K562 treated with DMSO at 1 percent for 48 hours (cell line): ENCODE results near the gene SELENON. TPM values are rescaled to one million over a fixed set of nuclear protein-coding genes. Genes with fewer than 3 reads are reported as not detected.

Experiments
- total RNA-seq: library from RNA; unstranded; fragments of 300-600 nt; gene quantifications from 2 replicates; pipeline ENCODE4 v1.2.3, GENCODE V29; 2022; ENCODE audit warnings: low replicate concordance; ENCODE audit errors: extremely low read depth

SELENON gene
- total RNA-seq: not detected in 2 replicates

GRCh38 chr1:25799935-25800702, at the start of gene SELENON:
SELENON (plus strand) TSS chr1:25800193; CDS start chr1:25800231, 38 bp downstream.

GRCh38 chr1:25819491-25820246, 19.7 kb downstream of the SELENON start, which contains the start of gene MTFR1L:
MTFR1L (plus strand) TSS chr1:25819954; CDS start chr1:25823105, 3,151 bp downstream.

GRCh38 chr1:25858906-25859789, 59.2 kb downstream of the SELENON start, which contains the start of gene AUNIP:
AUNIP (minus strand) TSS chr1:25859457; CDS start chr1:25859357, 100 bp downstream.

Other genes starting within 250 kb of the SELENON start
- gene MAN1C1, start 183.4 kb upstream of the SELENON start, total RNA-seq: not detected in 2 replicates
- 870 TPM in 1 of 2 replicates, not detected in the other for gene MTFR1L, start 19.8 kb downstream of the SELENON start, total RNA-seq
- gene AUNIP, start 59.3 kb downstream of the SELENON start, total RNA-seq: not detected in 2 replicates
- gene PAQR7, start 75.5 kb downstream of the SELENON start, total RNA-seq: not detected in 2 replicates
- gene STMN1, start 106.2 kb downstream of the SELENON start, total RNA-seq: not detected in 2 replicates
- gene PAFAH2, start 197.9 kb downstream of the SELENON start, total RNA-seq: not detected in 2 replicates
- not detected in 2 replicates for gene EXTL1, start 221.6 kb downstream of the SELENON start, total RNA-seq
- not detected in 2 replicates for gene SLC30A2, start 245.9 kb downstream of the SELENON start, total RNA-seq